HepG2 (cell line): Measurements from ENCODE around the gene LRPAP1. TPM values are rescaled to one million over a fixed set of nuclear protein-coding genes. Genes with fewer than 3 reads are reported as not detected.

Experiments used
- ATAC-seq: fragments of 200-7000 bp; cut with Tn5 transposase; 3 replicates; pipeline ENCODE4 v1.9.1; 2020; ENCODE audit warnings: mild to moderate bottlenecking, moderate library complexity
- BruUV-seq: library from RNA; stranded (reverse); fragments of 400-500 nt; replicated peaks from 2 replicates; lab custom pipeline; 2021; lab: Mats Ljungman, UMichigan
- CTCF ChIA-PET: fragments of 300-600 bp; formaldehyde crosslinking; extraction: SDS; loops from one replicate; lab custom pipeline; 2021; ENCODE audit warnings: low total read pairs, inconsistent platforms, low intra/inter-chr PET ratio; lab: Yijun Ruan, JAX
- POLR2A ChIA-PET: fragments of 350-600 bp; sonication (Branson Sonifier 250); formaldehyde crosslinking; loops from one replicate; lab custom pipeline; 2020; ENCODE audit warnings: antibody characterized with exemption, inconsistent platforms; lab: Yijun Ruan, JAX
- DNase-seq: peaks from one replicate; pipeline ENCODE4 v3.0.0-alpha.2; 2015; ENCODE audit warnings: low spot score
- FAIRE-seq: peaks from 3 replicates; lab custom pipeline; 2011; peaks lifted over from hg19 to GRCh38; lab: Jason Lieb, UNC
- H2AFZ ChIP-seq: one replicate; pipeline ENCODE4 v1.6.1; 2011; ENCODE audit warnings: low read length, inconsistent platforms
- H3K27ac ChIP-seq: fragments of 300-600 bp; 3 replicates; pipeline ENCODE4 v1.8.0; 2011; ENCODE audit warnings: mixed run types, mild to moderate bottlenecking, mixed read lengths, low read length, inconsistent platforms; ENCODE audit not compliant: insufficient read depth; ENCODE audit errors: extremely low read length
- H3K27me3 ChIP-seq, 2 experiments: fragments of 200-600 bp in 1 of 2; 2 replicates in 1 of 2; 3 replicates in 1 of 2; pipeline versions ENCODE4 v1.6.0 to v1.8.0; 2011; ENCODE audit warnings: low read length in 2 of 2, mild to moderate bottlenecking in 2 of 2, moderate library complexity in 2 of 2, inconsistent platforms in 1 of 2; ENCODE audit not compliant: insufficient read depth in 2 of 2, control insufficient read depth in 1 of 2
- H3K36me3 ChIP-seq, 2 experiments: fragments of 200-600 bp in 1 of 2; replicated peaks in 1 of 2; 2 replicates in 1 of 2; 3 replicates in 1 of 2; pipeline versions ENCODE4 v1.5.1 to v1.8.0; 2011; ENCODE audit warnings: low read length in 2 of 2, inconsistent platforms in 1 of 2; ENCODE audit not compliant: insufficient read depth in 2 of 2, control insufficient read depth in 1 of 2
- H3K4me1 ChIP-seq: 2 replicates; pipeline ENCODE4 v1.5.1; 2012; ENCODE audit warnings: low read length, inconsistent platforms; ENCODE audit not compliant: insufficient read depth
- H3K4me2 ChIP-seq: 2 replicates; pipeline ENCODE4 v1.6.0; 2011; ENCODE audit warnings: low read depth, low read length, inconsistent platforms
- H3K4me3 ChIP-seq, 3 experiments: fragments of 200-600 bp in 1 of 3; sonication (generic), shearing (Covaris generic) in 1 of 3; replicated peaks in 1 of 3; 2 replicates each; pipeline ENCODE4 v1.5.1; 2011 to 2016; ENCODE audit warnings: low read length in 3 of 3, inconsistent platforms in 2 of 3, low read depth in 2 of 3, mild to moderate bottlenecking in 2 of 3, control low read depth in 1 of 3, mixed read lengths in 1 of 3; ENCODE audit not compliant: insufficient read depth in 1 of 3
- H3K79me2 ChIP-seq: one replicate; pipeline ENCODE4 v1.6.1; 2011; ENCODE audit warnings: low read length, inconsistent platforms; ENCODE audit not compliant: insufficient read depth
- H3K9ac ChIP-seq: 2 replicates; pipeline ENCODE4 v1.6.0; 2011; ENCODE audit warnings: mild to moderate bottlenecking, low read depth, low read length, inconsistent platforms; ENCODE audit not compliant: insufficient read depth
- H3K9me3 ChIP-seq: 2 replicates; pipeline ENCODE4 v1.5.1; 2012; ENCODE audit warnings: mild to moderate bottlenecking, low read length
- H4K20me1 ChIP-seq: 2 replicates; pipeline ENCODE4 v1.6.0; 2011; ENCODE audit warnings: inconsistent platforms, mild to moderate bottlenecking, low read length, moderate library complexity; ENCODE audit not compliant: insufficient read depth
- BRCA1 ChIP-seq: sonication (generic); formaldehyde crosslinking; IDR thresholded peaks from 2 replicates; pipeline ENCODE4 v1.4.0; 2020; ENCODE audit warnings: missing genetic modification reagents
- JARID2 ChIP-seq: sonication (generic); formaldehyde crosslinking; IDR thresholded peaks from 2 replicates; pipeline ENCODE4 v1.8.1; 2023; ENCODE audit warnings: missing genetic modification reagents, inconsistent platforms; ENCODE audit not compliant: insufficient replicate concordance
- ZNF652 ChIP-seq: IDR thresholded peaks from 2 replicates; pipeline ENCODE4 v1.6.1; 2016; ENCODE audit warnings: low read depth, borderline replicate concordance
- WGBS: methylation state at CpG from one replicate; pipeline ENCODE4 v1.1.6; 2017; ENCODE audit warnings: low lambda C conversion rate; 5-methylcytosine and 5-hydroxymethylcytosine counted together
- in situ Hi-C: cut with HindIII; loops from 2 replicates; pipeline ENCODE4 v1.10.0; 2017; ENCODE audit warnings: low pct_unique_long_range_greater_than_20kb; ENCODE audit not compliant: extremely low pct_ligation_motif_present
- intact Hi-C: fragments of 100-400 bp; cut with micrococcal nuclease; formaldehyde crosslinking; loops from one replicate; pipeline ENCODE4 v1.10.0; 2022; ENCODE audit not compliant: unreplicated experiment
- polyA plus RNA-seq, 8 experiments: library from polyadenylated mRNA; depleted of rRNA in 3 of 8; stranded (reverse) in 7 of 8; unstranded in 1 of 8; fragments of >200 nt; fragmentation: Illumina TruSeq in 4 of 8; extraction: Trizol in 4 of 8; gene quantifications; 2 replicates each; pipeline versions ENCODE4 v1.2.1 to v1.2.3, GENCODE V29; 2011 to 2016; ENCODE audit warnings: low read depth in 4 of 8, missing spikeins in 1 of 8, mixed read lengths in 1 of 8; ENCODE audit not compliant: insufficient read depth in 1 of 8
- total RNA-seq, 5 experiments: library from RNA; depleted of rRNA; stranded (reverse); fragments of >200 nt; fragmentation: Illumina TruSeq; extraction: Trizol; gene quantifications; 2 replicates each; pipeline ENCODE4 v1.2.3, GENCODE V29; 2016; ENCODE audit warnings: low read depth in 1 of 5
- TF ChIP-seq, protein P1 (sequence below): sonication (generic); formaldehyde crosslinking; IDR thresholded peaks from 2 replicates; pipeline ENCODE4 v1.4.0; 2020; ENCODE audit warnings: mild to moderate bottlenecking, missing genetic modification reagents
- TF ChIP-seq, protein P2 (sequence below): sonication (generic); formaldehyde crosslinking; IDR thresholded peaks from 2 replicates; pipeline ENCODE4 v1.4.0; 2020; ENCODE audit warnings: mild to moderate bottlenecking, low read depth, missing genetic modification reagents

LRPAP1 gene
- total and polyA plus RNA-seq, 2 of the 13 experiments (the other 11 are each of a cell fraction or from before 2014, with no cell fraction given) = 153 to 191 TPM

DNA sequence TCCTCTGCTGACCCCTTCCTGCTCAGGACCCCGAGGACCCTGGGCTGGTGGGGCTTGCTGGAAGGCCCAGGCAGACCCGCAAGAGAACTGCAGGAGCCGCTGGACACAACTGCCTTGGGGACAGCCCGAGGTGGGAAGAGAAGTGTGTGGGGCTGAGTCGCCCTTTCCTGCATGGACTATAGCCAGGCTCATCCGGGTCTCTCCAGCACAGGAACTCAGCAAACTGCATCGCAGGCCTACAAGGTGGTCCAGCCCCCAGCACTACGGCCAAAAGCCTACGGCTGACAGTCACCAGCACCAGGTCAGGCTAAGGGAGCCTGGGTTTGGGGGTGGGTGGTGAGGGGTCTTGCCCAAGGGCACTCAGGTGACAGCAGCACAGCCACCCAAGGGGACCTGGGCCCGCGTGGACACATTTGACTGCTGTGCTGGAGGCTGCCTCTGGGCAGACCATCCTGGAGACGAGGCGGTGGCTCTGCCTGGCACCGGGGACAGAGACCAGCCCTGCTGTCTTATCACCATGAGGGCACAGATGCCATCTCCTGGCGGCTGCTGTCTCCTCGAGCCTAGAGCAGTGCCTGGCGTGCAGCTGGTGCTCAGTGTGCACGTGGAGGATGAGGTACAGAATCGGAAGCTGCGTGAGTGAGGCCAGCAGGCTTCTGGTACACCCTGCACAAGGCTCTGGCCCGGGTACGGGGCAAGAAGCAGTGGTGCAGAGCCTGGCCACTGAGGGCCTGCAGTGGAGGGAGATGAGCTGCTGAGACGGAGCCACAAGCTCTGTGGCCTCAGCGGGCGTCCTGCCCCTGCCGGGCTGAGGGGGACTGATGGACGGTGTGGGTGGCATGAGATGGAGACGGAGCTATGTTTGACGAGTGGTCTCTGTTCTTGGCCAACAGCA, 15.1 kb downstream of the LRPAP1 start:
- Histone ChIP-seq H3K9ac (no peak overlapping the region), H3K27ac (no peak overlapping the region), H4K20me1 (no peaks in the 10 kb centered on the region), H3K36me3 (peaks cover 41 to 80% of the 10 kb centered on the region in 2 experiments)
- POLR2A ChIA-PET = no interaction called here
- TF ChIP-seq, protein P1, sequence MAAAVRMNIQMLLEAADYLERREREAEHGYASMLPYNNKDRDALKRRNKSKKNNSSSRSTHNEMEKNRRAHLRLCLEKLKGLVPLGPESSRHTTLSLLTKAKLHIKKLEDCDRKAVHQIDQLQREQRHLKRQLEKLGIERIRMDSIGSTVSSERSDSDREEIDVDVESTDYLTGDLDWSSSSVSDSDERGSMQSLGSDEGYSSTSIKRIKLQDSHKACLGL (CRISPR knock-in tag) = no peak
- TF ChIP-seq BRCA1 (CRISPR knock-in tag) (no peak), ZNF652 (CRISPR knock-in tag) (no peak), JARID2 (CRISPR knock-in tag) (no peak)
- TF ChIP-seq, protein P2, sequence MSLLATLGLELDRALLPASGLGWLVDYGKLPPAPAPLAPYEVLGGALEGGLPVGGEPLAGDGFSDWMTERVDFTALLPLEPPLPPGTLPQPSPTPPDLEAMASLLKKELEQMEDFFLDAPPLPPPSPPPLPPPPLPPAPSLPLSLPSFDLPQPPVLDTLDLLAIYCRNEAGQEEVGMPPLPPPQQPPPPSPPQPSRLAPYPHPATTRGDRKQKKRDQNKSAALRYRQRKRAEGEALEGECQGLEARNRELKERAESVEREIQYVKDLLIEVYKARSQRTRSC (CRISPR knock-in tag) = no peak
- TF ChIP-seq, all 625 proteins: peak for 0
- CTCF ChIA-PET = no interaction called here
- ATAC-seq (no peak), DNase-seq (no peak), FAIRE-seq (no peak)
- intact Hi-C loops = no loop called here
- Histone ChIP-seq H3K4me3 (no peak overlapping the region), H3K4me1 (no peaks in the 10 kb centered on the region), H2AFZ (no peak overlapping the region), H3K9me3 (no peaks in the 10 kb centered on the region), H3K27me3 (no peaks in the 10 kb centered on the region), H3K4me2 (no peak overlapping the region), H3K79me2 (no peaks in the 10 kb centered on the region)
- in situ Hi-C loops = no loop called here
- 98% methylated on average over 17 of the region's 29 CpGs for WGBS
- no TSS peak for BruUV-seq
